Mammary epithelial cell (primary cell): ENCODE data around the gene SEMA5B.

Experiments
- EZH2 ChIP-seq: IDR thresholded peaks from 2 replicates; pipeline ENCODE4 v1.6.1; 2012; ENCODE audit warnings: low read length, inconsistent platforms, borderline replicate concordance
- TF ChIP-seq, protein P1 (sequence below), 2 donors: IDR thresholded peaks in 1 of 2; conservative IDR thresholded peaks in 1 of 2; 2 replicates each; pipeline ENCODE4 v1.5.1; 2011 to 2012; ENCODE audit warnings: inconsistent platforms in 2 of 2, low read length in 2 of 2, mild to moderate bottlenecking in 2 of 2, control low read depth in 1 of 2, low read depth in 1 of 2; ENCODE audit not compliant: insufficient read depth in 1 of 2; ENCODE audit errors: extremely low read depth in 1 of 2

DNA sequence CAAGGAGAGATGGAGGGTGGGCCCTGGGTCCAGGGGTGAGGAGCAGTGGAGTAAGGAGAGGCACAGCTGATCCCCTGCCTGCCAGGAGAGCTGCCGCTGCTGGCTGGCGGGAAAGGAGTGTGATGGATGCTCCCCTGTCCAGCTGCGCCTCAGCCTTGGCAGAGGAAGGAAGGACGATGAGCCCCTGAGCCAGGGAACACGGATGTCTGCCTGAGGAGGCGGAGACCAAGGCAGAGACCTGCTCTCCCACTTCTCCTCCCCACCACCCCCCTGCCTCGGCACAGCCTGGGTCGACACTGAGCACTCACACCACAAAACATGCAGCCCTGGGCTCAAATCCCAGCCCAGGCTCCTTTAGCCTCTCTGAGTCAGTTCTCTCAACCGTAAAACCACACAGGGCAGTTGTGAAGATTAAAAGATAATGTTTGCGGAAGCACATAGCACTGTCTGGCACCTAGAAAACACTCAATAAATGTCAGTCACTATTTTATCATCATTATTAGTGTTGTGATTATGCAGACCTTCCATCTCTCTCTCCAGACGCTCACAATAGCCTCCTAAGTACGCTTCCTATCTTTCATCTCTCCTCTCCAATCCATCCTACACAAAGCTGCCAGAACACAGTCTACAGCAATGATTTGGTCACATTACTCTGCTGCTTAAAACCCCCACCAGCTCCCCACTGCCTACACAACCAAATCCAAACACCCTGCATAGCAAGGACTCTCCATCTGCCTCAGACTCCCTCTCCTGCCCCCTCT, 52.2 kb downstream of the SEMA5B start:
- TF ChIP-seq, protein P1, sequence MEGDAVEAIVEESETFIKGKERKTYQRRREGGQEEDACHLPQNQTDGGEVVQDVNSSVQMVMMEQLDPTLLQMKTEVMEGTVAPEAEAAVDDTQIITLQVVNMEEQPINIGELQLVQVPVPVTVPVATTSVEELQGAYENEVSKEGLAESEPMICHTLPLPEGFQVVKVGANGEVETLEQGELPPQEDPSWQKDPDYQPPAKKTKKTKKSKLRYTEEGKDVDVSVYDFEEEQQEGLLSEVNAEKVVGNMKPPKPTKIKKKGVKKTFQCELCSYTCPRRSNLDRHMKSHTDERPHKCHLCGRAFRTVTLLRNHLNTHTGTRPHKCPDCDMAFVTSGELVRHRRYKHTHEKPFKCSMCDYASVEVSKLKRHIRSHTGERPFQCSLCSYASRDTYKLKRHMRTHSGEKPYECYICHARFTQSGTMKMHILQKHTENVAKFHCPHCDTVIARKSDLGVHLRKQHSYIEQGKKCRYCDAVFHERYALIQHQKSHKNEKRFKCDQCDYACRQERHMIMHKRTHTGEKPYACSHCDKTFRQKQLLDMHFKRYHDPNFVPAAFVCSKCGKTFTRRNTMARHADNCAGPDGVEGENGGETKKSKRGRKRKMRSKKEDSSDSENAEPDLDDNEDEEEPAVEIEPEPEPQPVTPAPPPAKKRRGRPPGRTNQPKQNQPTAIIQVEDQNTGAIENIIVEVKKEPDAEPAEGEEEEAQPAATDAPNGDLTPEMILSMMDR (conservative IDR thresholded peaks at IDR 0.05 in 1 of 2, IDR thresholded peaks at IDR 0.05 in 1 of 2; ENCODE audit: extremely low read depth in 1 of 2, insufficient read depth in 1 of 2, low read depth in 1 of 2, low read length in 2 of 2): no peak
- TF ChIP-seq EZH2: no peak
